Panc1 (cell line): Measurements from ENCODE around the gene GMPR.

Experiments used
- CTCF ChIP-seq: fragments of 450-650 bp; IDR thresholded peaks from 2 replicates; pipeline ENCODE4 v1.5.1; 2017; ENCODE audit warnings: mild to moderate bottlenecking
- REST ChIP-seq, 2 experiments: IDR thresholded peaks; 2 replicates each; pipeline ENCODE4 v1.6.1; 2011 to 2012; ENCODE audit warnings: low read depth in 2 of 2, control low read depth in 1 of 2, low read length in 1 of 2, mild to moderate bottlenecking in 1 of 2, moderate library complexity in 1 of 2; ENCODE audit not compliant: insufficient read depth in 1 of 2
- SIN3A ChIP-seq: IDR thresholded peaks from 2 replicates; pipeline ENCODE4 v1.6.1; 2012; ENCODE audit warnings: low read depth, mild to moderate bottlenecking, low read length, moderate library complexity, borderline replicate concordance; ENCODE audit not compliant: insufficient read depth

DNA sequence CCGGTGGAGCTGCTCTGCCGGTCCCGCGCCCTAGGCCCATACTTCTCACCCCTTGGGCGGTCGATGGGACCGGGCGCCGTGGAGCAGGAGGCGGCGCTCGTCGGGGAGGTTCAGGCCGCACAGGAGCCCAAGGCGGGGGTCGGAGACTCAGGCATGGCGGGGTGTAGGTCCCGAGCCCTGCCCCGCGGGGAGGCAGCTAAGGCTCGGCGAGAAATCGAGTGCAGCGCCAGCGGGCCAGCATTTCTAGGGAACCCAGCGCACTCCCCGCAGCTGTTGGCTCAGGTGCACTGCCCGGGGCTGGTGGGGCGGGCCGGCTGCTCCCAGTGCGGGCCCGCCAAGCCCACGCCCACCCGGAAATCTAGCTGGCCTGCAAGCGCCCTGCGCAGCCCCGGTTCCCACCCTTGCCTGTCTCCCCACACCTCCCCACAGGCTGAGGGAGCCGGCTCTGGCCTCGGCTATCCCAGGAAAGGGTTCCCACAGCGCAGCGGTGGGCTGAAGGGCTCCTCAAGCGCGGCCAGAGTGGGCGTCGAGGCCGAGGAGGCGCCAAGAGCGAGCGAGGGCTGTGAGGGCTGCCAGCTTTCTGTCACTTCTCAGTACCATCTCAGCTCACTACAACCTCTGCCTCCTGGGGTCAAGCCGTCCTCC is 40.2 kb upstream of the GMPR start:
- TF ChIP-seq SIN3A: no peak
- TF ChIP-seq CTCF: no peak
- TF ChIP-seq REST (IDR thresholded peaks at IDR 0.05; ENCODE audit: insufficient read depth in 1 of 2, low read depth in 2 of 2, low read length in 1 of 2): no peak
